Vagina (tissue), 2 donors: Measurements from ENCODE around the gene CDK6. TPM values are rescaled to one million over a fixed set of nuclear protein-coding genes. Genes with fewer than 3 reads are reported as not detected.
A peak's percentile ranks its signal among the peaks of the same experiment; 100 is the strongest.

ENCODE experiments used
- DNase-seq, 2 donors: peaks; one replicate each; pipeline ENCODE4 v3.0.0-alpha.2; 2017; ENCODE audit errors: extremely low spot score in 2 of 2
- H3K27ac ChIP-seq: fragments of 200-600 bp; sonication (generic); one replicate; pipeline ENCODE4 v1.5.1; 2019
- H3K27me3 ChIP-seq: fragments of 200-600 bp; sonication (generic); one replicate; pipeline ENCODE4 v1.5.1; 2019
- H3K36me3 ChIP-seq, 2 donors: fragments of 200-600 bp; sonication (generic); one replicate each; pipeline ENCODE4 v1.5.1; 2017 to 2019
- H3K4me1 ChIP-seq: fragments of 200-600 bp; sonication (generic); one replicate; pipeline ENCODE4 v1.5.1; 2019
- H3K4me3 ChIP-seq, 2 donors: fragments of 200-600 bp; sonication (generic); 1 replicate in 1 of 2; 2 replicates in 1 of 2; pipeline ENCODE4 v1.5.1; 2016 to 2019
- H3K9me3 ChIP-seq: fragments of 200-600 bp; sonication (generic); one replicate; pipeline ENCODE4 v1.5.1; 2019
- POLR2A ChIP-seq, 2 donors: fragments of 450-650 bp; IDR thresholded peaks; one replicate each; pipeline ENCODE4 v1.6.1; 2017; ENCODE audit warnings: antibody characterized with exemption in 2 of 2, mild to moderate bottlenecking in 2 of 2, moderate library complexity in 2 of 2
- POLR2AphosphoS5 ChIP-seq, 2 donors: sonication (generic); formaldehyde crosslinking; IDR thresholded peaks; one replicate each; pipeline ENCODE4 v1.9.0; 2017; ENCODE audit warnings: antibody characterized with exemption in 2 of 2, mild to moderate bottlenecking in 2 of 2, low read depth in 1 of 2; ENCODE audit not compliant: insufficient read depth in 1 of 2
- intact Hi-C: fragments of 100-400 bp; cut with DNase I; formaldehyde crosslinking; loops from one replicate; pipeline ENCODE4 v1.15.1; 2023
- total RNA-seq: library from RNA; depleted of rRNA; stranded (reverse); fragments of >200 nt; gene quantifications from one replicate; pipeline ENCODE4 v1.2.3, GENCODE V29; 2016
- TF ChIP-seq, protein P1 (sequence below), 3 experiments: fragments of 450-650 bp in 2 of 3; fragments of 200-600 bp in 1 of 3; sonication (generic) in 1 of 3; IDR thresholded peaks; one replicate each; pipeline ENCODE4 v1.5.1; 2017 to 2019; ENCODE audit warnings: antibody characterized with exemption in 3 of 3, mild to moderate bottlenecking in 2 of 3, moderate library complexity in 2 of 3

The CDK6 gene
- total RNA-seq, 1 donor from 2014 or later: 20.6 TPM

DNA sequence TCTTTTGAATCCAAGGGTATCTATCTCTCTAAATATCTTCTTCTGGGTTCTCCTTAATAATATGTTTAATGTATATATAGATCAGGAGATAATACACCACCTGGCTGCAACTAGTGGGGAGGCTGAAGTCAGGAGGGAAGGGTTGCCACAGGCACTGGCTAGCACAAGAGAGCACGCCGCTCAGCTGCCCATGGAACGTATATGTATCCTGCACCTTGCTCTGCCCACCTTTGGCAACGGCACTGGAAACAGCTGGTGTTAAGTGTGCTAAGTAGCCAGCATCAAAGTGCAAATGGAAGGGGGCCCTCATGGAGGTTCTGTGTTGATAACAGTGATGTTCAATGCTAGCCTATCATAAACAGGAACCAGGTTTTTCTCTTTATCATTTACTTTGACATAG is 196.4 kb downstream of the CDK6 start:
- intact Hi-C loops: no loop called here
- H3K36me3 ChIP-seq: no peaks in the 10 kb centered on the region
- DNase-seq: no peak
- no peaks in the 10 kb centered on the region for H3K9me3 ChIP-seq
- H3K4me3 ChIP-seq: no peak overlapping the region
- no peak for TF ChIP-seq POLR2A (IDR thresholded peaks at IDR 0.05)
- TF ChIP-seq, protein P1, sequence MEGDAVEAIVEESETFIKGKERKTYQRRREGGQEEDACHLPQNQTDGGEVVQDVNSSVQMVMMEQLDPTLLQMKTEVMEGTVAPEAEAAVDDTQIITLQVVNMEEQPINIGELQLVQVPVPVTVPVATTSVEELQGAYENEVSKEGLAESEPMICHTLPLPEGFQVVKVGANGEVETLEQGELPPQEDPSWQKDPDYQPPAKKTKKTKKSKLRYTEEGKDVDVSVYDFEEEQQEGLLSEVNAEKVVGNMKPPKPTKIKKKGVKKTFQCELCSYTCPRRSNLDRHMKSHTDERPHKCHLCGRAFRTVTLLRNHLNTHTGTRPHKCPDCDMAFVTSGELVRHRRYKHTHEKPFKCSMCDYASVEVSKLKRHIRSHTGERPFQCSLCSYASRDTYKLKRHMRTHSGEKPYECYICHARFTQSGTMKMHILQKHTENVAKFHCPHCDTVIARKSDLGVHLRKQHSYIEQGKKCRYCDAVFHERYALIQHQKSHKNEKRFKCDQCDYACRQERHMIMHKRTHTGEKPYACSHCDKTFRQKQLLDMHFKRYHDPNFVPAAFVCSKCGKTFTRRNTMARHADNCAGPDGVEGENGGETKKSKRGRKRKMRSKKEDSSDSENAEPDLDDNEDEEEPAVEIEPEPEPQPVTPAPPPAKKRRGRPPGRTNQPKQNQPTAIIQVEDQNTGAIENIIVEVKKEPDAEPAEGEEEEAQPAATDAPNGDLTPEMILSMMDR (IDR thresholded peaks at IDR 0.05): no peak
- no peak overlapping the region for H3K27ac ChIP-seq
- H3K27me3 ChIP-seq: no peaks in the 10 kb centered on the region
- H3K4me1 ChIP-seq: peaks cover 26% of the 10 kb centered on the region

DNA sequence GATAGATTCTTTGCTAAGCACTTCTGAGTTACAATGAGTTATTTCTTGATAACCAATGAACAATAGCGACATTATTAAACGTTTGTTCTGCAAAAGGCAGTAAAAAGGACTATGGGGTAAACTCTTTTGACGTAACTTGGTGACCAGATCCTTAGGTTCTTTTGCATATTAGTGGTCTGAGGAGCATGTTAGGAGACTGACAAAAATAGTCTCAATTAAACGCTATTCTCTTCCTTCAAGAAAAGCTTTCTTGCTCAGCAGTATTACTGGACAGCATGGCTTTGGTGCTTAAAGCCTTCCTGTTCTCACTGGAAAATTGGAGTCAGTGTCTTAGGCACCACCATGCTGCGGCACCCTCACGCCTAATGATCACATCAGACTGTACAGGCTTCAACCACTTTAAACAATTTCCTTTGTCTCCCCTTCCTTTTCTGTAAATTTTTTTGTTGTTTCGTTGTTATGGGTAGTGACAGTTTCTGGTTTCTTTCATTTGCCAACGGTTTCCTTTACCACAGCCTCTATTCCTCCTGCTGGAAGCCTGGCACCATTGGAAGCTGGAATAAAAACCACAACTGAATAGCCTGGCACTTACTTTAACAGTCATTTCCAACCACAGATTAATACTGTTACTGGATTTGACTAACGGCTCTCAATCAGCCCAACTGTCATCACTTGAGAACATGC is 197.0 kb downstream of the CDK6 start:
- Histone ChIP-seq H3K27me3 (no peaks in the 10 kb centered on the region), H3K36me3 (no peaks in the 10 kb centered on the region), H3K4me3 (no peak overlapping the region), H3K4me1 (peaks cover 26% of the 10 kb centered on the region), H3K27ac (no peak overlapping the region), H3K9me3 (no peaks in the 10 kb centered on the region)
- TF ChIP-seq POLR2AphosphoS5 (IDR thresholded peaks at IDR 0.05; ENCODE audit: insufficient read depth in 1 of 2, low read depth in 1 of 2) (no peak), POLR2A (IDR thresholded peaks at IDR 0.05) (no peak)
- TF ChIP-seq, protein P1 (IDR thresholded peaks at IDR 0.05): no peak
- intact Hi-C loops: no loop called here
- no peak for DNase-seq

DNA sequence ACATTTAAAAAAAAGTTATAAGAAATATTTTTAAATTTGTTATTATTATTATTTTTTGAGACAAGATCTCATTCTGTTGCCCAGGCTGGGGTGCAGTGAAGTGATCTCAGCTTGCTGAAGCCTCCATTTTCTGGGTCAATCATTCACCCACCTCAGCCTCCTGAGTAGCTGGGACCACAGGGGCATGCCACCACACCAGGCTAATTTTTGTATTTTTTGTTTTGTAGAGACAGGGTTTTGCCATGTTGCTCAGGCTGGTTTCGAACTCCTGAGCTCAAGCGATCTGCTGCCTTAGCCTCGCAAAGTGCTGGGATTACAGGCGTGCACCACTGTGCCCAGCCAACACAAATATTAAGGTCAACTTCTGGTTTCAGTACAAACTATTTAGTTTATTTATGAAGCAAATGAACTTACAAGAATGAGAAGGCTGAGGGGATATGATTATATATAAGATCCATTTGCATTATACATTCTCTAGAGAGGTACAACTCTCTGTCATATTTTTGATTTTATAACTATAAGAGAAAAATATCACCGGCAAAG is 200.3 kb downstream of the CDK6 start:
- no peak for DNase-seq
- intact Hi-C loops: no loop called here
- Histone ChIP-seq H3K27me3 (no peaks in the 10 kb centered on the region), H3K9me3 (no peaks in the 10 kb centered on the region), H3K27ac (no peak overlapping the region), H3K4me3 (no peak overlapping the region), H3K36me3 (no peaks in the 10 kb centered on the region), H3K4me1 (peaks cover 27% of the 10 kb centered on the region)
- TF ChIP-seq POLR2A (IDR thresholded peaks at IDR 0.05): no peak

DNA sequence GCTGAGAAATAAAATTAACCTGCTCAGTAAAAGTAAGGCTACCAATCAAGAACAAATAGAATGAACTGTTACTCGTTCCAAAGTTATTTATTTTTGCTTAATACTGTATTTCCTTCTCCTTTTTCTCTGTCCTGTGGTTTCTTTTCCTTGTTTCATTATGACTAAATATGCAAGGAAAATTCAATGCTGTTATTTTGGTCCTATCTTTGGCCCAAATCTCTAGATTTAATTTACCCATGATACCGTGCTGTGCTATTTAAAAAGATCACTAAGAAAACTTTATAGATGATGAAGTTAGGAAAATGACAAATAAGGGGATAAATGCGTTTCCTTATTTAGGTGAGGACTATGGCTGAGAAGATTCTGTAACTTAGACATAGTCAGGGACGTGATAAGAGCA is 200.8 kb downstream of the CDK6 start:
- DNase-seq: no peak
- Histone ChIP-seq H3K36me3 (no peaks in the 10 kb centered on the region), H3K27ac (no peak overlapping the region), H3K27me3 (no peaks in the 10 kb centered on the region), H3K4me1 (peaks cover 27% of the 10 kb centered on the region), H3K4me3 (no peak overlapping the region), H3K9me3 (no peaks in the 10 kb centered on the region)
- intact Hi-C loops: no loop called here
- TF ChIP-seq POLR2A (IDR thresholded peaks at IDR 0.05) (no peak), POLR2AphosphoS5 (IDR thresholded peaks at IDR 0.05; ENCODE audit: insufficient read depth in 1 of 2, low read depth in 1 of 2) (no peak)
- TF ChIP-seq, protein P1 (IDR thresholded peaks at IDR 0.05): no peak

DNA sequence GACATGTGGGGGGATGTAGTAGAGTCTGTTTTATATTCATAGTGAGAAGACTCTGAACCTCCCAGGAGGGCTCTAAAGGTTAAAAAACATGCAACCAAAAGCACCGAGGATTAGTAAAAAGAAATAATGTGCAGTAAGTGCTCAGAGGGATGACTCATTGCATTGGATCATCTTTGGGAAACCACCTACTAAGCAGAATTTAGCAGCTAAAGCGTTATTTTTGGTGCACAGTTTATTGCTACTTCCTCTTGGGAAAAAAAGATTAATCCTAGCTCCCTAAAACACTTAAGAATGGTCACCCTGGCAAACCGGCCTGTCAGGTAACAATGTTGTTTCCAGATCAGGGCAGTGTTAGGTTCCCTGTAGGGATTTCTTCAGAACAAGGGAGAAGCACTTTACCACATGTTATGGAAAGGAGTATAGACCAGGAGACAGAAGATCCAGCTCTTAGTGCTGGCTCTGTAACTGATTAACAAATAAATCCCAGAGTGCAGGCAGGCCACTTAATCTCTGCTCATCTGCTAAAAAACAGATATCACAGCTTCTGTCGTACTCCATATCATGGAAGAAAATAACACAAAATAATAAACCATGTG is 201.4 kb downstream of the CDK6 start:
- peak in 1 of 2 donors; percentile 38 for TF ChIP-seq POLR2AphosphoS5 (IDR thresholded peaks at IDR 0.05; ENCODE audit: insufficient read depth in 1 of 2, low read depth in 1 of 2)
- no peak for TF ChIP-seq POLR2A (IDR thresholded peaks at IDR 0.05)
- Histone ChIP-seq H3K4me1 (peaks cover 27% of the 10 kb centered on the region), H3K36me3 (no peaks in the 10 kb centered on the region), H3K27me3 (no peaks in the 10 kb centered on the region), H3K27ac (no peak overlapping the region), H3K4me3 (no peak overlapping the region), H3K9me3 (no peaks in the 10 kb centered on the region)
- intact Hi-C loops: no loop called here
- DNase-seq: no peak

DNA sequence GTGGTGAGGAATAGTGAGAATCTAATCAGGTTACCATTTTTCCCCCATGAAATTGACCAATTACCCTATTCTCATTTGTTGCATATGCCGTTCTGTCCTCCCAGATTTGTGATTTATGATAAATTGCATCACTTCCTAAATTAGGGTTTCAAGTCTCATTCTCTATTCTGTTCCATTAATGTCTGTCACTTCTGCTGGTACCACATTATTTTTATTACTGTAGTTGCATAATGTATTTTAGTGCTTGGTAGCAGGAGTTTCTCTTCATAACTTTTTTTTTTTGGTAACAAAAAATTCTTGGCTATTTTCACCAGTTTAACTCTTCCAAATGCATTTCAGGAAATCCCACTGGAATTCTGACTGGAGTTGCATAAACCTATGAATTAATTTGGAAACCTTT is 202.2 kb downstream of the CDK6 start:
- TF ChIP-seq POLR2A (IDR thresholded peaks at IDR 0.05): no peak
- TF ChIP-seq POLR2AphosphoS5 (IDR thresholded peaks at IDR 0.05; ENCODE audit: insufficient read depth in 1 of 2, low read depth in 1 of 2): no peak
- TF ChIP-seq, protein P1 (IDR thresholded peaks at IDR 0.05): no peak
- DNase-seq: no peak
- no peak overlapping the region for H3K4me3 ChIP-seq
- peaks cover 27% of the 10 kb centered on the region for H3K4me1 ChIP-seq
- H3K27me3 ChIP-seq: no peaks in the 10 kb centered on the region
- intact Hi-C loops: no loop called here
- peak overlapping the region; percentile 24 for H3K27ac ChIP-seq
- H3K36me3 ChIP-seq: no peaks in the 10 kb centered on the region
- H3K9me3 ChIP-seq: no peaks in the 10 kb centered on the region
